Stimulated activated naive CD4-positive, alpha-beta T cell treated with Interleukin-2 at 50 U/mL for 16 hours (primary cell): ENCODE results near the gene ZNF79.
"Not testable (repeated sequence)": the region's sequence is repeated elsewhere in the genome, so short reads cannot be mapped to it uniquely, and the experiment has no call there.

Experiments
- DNase-seq: peaks from one replicate; lab custom pipeline; 2025; lab: John Stamatoyannopoulos, UW

Gene ZNF79

DNA sequence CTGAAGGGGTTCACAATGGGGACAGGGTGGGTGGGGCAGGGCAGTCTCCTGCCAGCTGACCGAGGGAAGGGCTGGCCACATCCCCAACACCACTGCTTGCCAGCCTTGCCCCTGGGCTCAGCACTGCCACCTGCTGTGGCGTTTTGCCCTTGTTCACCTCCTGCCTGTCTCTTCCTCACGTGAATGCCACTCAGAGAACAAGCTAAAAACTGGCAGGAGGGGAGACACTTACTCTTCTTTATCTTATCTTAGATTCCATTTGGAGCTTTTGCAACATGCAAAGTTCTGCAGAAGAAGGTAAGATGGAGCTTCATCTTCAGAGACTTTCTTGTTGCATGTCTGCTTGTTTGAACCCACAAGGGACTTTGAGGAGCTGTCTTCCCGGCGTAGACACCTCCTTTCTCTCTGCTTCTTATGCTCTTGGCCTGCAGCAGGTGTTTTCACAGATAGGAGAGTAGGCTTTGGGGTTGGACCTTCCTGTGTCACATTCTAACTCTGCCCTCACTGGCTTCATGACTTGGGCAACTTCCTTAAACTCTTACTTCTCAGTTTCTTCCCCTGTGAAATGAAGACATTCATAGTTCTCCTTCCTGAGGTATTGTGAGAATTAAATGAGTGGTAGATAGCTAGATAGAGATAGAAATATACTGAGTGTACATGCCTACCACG lies 31.3 kb downstream of the ZNF79 start:
- DNase-seq: no peak

DNA sequence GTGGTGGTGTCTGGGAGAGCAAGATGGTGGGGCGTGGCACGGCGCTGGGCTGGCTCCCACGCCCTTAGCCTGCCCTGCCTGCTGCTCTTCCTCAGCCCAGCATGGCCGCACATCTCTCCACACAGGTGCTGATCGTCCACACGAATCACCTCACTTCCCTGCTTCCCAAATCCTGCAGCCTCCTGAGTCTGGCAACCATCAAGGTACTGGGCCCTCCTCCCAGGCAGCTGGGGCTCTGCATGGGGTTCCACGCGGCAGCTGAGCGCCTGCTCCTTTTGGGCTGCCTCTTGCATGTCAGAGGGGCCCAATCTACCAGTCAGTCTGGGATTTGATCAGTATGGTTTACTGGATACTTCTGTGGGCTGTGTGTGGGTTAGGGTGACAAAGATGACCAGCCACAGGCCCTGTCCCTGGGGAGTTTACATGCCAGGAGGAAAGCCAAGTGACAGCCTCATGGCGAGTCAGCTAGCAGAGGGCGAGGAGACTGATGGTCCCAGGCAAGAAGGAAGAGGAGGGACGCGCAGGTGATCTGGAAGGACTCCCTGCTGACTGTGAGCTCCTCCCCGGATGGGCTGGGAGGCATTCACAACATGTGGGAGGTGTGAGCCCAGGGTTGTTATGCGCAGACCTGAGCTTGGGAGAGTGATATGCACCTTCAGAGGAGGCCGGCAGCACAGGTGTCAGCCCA lies 33.2 kb downstream of the ZNF79 start:
- no peak for DNase-seq

DNA sequence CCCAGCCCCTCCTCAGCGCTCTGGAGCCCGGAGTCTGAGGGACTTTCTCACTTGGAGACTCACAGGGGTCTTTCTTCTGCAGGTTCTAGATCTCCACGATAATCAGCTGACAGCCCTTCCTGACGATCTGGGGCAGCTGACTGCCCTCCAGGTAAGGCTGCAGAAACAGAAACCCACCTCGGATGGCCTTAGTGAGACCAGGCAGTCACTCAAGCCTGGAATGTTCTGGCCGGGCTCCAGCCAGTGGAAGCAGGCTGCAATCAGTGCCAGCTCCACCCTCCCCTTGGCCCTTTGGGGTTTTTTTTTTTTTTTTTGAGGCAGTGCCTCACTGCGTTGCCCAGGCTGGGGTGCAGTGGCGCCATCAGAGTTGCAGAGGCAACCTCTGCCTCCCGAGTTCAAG lies 34.7 kb downstream of the ZNF79 start:
- DNase-seq: no peak

DNA sequence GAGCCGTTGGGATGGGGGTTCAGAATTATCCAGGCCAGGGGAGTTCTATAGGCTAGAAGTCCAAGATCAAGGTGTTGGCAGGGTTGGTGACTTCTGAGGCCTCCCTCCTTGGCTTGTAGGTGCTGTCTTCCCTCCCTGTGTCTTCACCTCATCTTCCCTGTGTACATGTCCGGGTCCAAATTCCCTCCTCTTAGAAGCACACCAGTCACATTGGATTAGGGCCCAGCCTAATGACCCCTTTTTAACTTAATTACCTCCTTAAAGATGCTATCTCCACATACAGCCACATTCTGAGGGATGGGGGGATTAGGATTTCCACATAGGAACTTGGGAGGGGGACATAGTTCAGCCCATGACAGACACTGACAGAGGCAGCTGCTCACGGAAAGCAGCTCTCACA lies 39.2 kb downstream of the ZNF79 start:
- no peak for DNase-seq

DNA sequence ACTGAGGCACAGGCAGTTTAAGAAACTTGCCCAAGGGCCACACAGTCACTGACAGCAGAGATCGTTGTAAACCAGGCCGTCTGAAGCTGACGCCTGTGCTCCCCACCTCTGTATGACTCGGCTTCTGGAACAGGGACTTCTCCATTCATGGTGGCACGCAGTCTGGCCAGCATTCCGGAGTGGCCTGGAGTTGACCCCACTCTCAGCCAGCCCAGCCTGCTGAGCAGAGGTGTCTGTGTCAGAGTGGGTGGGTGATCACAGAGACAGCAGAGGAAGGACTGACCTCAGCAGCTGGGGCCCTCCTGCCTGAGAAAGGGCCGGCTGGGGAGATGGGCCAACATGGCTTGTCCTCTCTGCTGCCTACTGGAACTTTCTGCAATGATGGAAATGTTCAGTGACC lies 39.7 kb downstream of the ZNF79 start:
- no peak for DNase-seq

DNA sequence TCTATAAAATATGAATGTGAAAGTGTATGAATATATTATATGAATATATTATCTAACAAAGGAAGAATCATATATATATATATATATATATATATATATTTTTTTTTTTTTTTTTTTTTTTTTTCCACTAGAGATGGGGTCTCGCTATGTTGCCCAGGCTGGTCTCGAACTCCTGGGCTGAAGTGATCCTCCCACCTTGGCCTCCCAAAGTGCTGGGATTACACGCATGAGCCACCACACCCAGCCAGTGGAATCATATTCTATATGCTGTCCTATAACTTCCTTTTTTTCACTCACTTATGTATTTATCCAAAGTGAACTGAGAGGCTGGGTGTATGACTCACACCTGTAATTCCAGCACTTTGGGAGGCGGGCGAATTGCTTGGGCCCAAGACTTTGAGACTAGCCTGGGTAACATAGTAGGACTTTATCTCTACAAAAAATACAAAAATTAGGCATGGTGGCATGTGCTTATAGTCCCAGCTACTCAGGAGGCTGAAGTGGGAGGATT lies 42.3 kb downstream of the ZNF79 start:
- DNase-seq: not testable (repeated sequence)

DNA sequence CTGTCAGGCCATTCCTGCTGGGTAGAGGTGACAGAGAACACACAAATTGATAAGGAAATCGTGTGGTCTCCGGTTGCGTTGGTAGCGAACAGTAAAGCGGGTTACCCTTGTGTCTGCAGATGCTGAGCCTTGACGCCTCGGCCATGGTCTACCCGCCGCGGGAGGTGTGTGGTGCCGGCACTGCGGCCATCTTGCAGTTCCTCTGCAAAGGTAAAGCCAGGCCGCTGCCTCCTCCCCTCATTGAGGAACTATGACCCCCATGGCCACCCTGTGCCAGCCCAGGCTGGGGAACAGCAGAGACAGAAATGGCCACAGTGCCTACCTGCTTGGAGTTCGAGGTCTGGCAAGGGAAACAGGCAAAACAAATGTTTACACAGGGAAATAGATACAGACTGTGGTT lies 43.4 kb downstream of the ZNF79 start:
- DNase-seq: no peak

DNA sequence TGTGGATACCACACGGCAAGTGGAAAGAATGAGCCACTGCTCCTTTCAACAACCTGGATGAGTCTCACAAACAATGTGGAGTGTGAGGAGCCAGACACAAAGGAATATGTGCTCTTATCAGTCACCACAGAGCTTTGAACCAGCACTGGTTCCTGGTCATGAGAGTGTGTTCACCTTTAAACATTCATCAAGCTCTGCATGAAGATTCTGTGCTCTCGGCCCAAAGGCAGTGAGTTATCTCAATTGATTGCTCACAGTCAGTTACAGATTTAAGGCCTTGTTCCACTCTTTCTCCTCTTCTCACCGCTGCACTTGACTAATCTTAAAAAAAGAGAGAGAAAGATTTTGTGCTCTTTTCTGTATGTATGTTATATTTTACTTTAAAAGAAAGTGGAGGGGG lies 46.5 kb downstream of the ZNF79 start:
- no peak for DNase-seq

DNA sequence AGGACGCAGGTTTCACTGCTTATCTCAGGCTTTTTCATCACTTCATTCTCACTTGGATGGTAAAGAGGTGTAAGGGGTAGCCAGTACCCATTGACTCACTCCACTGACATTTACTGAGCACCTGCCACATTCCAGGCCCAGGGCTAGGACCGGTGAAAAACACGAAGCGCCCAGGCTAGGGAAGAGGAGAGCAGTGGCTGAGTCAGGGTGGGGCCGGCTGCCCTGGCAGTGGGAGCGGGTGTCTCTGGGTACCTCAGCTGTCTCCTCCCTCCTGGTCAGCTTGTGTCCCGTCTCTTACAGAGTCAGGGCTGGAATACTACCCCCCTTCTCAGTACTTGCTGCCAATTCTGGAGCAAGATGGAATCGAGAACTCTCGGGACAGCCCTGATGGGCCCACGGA lies 49.3 kb downstream of the ZNF79 start:
- DNase-seq: no peak

DNA sequence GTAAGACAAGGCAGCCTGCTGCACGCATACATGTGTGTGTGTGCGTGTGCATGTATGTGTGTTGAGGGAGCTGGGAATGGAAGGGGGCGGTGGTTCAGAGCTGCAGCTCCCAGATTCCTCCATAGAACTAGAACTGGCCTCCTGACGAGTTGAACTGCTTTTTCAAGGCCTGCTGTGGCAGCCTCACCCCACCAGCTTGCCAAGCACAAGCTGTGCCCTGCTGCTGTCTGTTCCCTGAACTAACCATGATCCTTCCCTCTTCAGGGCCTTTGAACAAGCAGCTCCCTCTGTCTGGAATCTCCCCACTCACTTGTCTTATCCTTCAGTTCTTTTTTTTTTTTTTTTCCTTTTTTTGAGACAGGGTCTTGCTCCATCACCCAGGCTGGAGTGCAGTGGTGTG lies 49.8 kb downstream of the ZNF79 start:
- DNase-seq: no peak

DNA sequence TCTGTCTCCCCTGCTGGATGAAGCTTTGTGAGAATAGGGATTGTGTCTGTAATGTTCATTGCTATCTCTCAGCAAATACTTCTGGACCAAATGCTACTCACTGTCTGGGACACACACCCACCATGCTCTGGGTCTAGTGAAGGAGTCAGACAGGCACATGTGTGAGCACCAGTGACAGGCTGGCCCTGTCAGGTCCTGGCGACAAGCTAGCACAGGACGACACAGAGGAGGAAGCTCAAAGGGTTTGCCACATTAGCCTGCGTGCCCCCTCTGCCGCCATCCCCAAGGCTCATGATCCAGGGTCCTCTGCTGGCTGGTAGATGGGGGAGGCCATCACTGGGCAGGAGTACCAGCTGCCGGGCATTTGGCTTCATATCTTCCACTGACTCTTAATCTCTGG lies 50.4 kb downstream of the ZNF79 start:
- no peak for DNase-seq

DNA sequence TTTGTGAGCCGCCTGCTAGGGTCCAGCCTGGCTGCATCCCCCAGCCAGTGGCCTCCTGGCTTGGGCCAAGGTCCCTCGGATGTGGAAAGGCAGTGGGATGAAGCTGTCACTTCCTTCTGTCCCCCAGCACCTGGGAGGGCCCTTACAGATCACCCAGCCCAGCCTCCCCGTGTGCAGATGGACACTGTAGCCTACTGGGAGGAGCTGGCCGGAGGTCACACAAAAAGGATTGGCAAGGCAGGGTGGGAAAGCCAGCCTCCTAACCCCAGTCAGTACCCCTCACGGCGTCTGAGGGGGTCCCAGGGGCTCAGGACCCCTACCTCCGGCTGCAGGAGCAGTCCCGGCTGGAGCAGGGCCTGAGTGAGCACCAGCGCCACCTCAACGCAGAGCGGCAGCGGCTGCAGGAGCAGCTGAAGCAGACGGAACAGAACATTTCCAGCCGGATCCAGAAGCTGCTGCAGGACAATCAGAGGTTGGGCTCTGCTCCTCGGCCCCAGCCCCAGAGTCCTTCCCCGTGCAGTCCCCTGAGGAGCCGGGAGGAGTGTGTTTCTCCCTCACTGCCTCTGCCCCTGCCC lies 55.4 kb downstream of the ZNF79 start:
- no peak for DNase-seq

DNA sequence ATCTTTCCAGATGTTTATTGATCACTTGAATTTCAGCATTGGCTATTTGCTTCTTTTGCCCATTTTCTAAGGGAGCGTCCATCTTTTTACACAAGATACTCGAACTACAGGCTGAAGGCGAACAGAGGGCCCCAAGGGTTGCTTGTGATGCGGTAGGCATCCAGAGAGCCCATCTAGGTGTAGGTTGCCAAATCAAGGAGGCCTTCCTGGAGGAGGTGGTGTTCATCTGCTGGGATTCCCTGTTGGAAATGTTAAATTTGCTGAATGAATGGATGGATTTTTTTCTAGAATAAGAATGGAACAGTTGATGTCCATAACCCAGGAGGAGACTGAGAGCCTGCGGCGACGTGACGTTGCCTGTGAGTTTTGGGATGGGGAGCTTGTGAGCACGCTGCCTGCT lies 58.5 kb downstream of the ZNF79 start:
- no peak for DNase-seq

DNA sequence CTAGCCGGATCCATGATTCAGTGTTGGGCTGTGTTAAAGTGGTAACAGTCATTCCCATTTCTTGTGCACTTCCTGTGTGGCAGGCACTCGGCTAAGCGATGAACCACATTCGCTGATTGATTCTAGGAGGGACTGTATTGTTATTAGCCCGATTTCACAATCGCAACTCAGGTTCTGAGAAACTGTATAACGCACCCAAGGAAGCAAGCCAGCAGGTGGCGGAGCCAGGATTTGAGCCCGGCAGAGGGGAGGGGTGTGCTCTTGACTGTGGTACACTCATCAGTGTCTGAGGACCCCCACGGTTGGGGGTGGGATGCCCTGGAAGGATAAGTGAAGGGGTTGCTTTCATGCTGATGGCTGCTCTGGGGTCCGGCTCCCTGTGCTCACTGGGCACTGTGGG lies 61.8 kb downstream of the ZNF79 start:
- DNase-seq: no peak

DNA sequence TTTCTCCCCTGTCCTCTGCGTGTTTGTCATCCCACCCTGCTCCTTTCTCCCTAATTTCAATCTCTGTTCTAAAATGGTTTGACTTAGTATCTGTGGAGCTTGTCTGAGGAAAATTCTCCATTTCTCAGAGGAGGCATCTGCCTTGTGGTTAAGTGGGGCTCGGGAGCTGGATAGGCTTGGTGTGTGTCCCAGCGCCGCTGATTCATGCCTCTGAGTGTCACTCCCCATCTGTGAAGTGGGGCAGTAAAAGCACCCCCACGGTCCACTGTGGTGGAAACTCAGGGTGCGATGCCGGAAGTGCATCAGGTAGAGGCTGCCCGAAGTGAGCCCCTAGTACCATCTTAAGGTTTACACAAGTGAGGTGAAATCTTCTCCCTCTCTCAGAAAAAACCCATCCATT lies 64.8 kb downstream of the ZNF79 start:
- DNase-seq: no peak

DNA sequence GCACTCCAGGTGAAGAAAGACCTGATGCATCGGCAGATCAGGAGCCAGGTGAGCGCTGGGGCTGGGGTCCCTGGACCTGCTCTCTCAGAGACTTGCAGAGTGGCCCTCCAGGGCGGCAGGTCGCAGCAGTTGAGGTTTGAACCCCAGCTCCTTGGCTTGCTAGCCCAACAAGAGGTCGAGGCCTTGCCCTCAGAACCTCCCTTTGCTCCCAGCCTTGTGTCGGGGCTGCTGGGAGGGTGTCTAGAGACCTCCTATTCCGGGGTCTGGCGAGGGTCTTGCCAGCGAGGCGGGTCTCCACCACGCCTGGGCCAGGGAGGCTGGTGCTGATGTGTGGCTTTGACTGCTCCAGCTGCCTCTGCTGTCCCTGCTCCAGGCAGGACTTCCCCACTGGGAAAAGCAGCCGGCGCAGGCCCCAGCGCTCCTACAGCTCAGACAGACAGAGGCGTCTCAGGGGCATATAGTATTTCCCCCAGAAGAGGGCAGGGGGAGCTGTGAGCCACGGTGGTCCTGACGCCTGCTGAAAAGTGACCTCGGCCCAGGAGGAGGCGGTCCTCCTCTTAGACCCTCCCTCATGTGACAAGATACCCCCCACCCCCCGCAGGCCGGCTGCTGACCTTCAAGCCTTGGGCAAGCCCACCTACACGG lies 65.4 kb downstream of the ZNF79 start:
- no peak for DNase-seq

DNA sequence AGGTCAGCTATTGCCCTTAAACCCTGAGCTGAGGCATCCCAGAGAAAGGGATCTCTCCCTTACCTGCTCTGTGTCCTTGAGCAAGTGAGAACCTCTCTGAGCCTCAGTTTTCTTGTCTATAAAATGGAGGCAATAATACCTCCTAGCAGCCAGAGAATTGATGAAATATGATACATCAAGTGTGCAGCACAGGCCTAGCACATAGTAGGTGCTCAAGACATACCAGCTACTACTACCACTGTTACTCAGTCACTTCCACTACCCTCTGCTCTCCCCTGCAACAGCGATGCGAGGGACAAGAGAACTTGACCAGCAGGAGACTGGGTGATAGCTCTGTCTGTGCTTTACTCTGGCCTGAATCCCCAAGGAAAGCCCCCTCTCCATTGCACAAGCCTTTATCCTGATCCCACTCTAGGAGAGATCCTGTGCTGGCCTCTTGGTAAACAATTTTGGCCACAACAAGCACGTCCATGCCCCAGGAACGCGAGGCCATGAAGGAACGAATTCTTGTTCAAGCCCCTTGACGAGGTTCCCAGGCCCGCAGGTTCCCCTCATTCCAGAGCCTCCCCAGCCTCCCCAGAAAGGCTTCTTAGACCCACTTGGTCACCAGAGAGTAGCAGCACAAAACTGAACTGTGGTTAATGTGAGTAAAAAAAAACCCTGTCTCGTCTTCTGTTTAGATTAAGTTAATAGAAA lies 66.5 kb downstream of the ZNF79 start:
- DNase-seq: no peak

DNA sequence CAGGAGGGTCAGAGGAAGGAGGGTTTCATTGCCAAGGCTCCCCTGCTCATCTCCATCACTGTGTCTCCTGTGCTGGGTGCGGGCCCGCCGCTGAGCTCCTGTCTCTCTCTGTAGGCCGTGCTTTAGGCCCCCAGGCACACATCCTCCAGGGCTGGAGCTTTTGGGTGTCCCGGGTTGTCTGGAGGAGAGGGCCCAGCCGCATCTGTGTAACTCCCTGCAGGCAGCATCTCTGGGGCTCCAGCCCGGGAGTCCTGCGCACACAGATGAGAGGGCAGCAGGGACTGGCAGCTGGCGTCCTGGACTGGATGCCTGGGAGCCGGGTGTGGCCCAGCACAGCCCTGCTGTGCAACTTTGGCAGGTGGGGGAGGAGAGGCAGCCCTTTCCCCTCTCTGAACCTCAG lies 67.3 kb downstream of the ZNF79 start:
- DNase-seq: no peak

DNA sequence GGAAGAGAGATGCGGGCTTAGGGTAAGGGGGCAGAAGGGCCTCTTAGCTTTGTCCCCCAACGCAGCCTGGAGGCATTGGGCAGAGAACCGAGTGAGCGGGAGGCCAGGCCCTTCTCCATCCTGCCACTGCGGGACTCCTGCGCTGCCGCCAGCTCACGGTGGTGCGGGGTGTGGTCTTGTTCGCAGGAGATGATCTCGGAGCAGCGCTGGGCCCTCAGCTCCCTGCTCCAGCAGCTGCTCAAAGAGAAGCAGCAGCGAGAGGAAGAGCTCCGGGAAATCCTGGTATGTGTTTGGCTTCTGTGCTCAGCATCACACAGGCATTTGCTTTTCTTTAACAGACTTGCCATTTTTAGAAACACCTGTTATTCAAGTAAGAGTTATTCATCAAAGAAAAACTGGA lies 68.4 kb downstream of the ZNF79 start:
- no peak for DNase-seq

DNA sequence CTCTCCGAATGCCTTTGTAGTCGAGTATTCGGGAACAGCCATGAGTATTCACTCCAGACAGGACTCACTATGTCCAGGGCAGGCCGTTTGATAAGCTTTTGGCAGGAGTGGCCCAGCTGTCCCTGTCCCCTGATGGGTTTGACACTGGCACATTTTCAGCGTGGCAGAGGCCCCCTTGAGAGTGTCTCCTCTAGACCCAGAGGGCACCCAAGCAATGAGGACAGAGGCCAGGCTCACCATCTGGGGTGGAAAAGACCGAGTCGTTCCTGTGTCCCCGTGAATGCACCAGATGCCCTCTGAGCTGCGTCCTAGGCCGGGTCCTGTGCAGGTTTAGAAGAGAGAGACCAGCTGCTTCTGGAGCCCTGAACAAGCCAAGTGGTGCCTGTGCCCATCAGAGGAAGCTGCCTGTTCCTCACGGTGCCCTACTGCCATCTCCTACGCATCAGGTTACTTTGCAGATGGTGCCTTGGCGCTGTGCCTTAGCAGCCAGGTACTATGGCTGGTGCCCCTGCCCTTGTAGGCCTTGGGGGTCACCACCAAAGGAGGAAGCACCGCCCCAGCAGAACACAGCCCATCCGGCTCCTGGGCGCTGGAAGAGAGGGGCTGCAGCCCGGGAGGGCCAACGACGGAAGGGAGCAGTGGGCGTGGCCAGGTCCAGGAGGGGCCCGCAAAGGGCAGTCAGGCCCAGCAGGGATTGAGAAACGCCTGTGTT lies 69.6 kb downstream of the ZNF79 start:
- DNase-seq: no peak

DNA sequence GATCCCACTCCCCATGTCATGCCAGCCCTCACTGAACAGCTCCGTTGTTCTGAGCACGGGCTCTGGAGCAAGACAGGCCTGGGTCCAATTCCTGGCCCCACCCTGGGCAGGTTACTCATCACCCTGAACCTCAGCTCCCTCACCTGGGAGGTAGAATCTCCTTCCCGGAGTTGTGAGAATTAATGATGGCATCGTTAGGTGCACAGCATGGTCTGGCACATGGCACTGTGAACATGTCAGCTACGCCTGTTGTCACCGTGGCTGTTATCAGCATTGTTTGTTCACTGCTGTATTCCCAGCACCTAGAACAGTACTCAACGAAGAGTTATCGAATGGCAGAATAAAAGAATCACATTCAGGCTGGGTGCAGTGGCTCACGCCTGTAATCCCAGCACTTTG lies 70.1 kb downstream of the ZNF79 start:
- no peak for DNase-seq
